Mesenchymal stem cell (in vitro differentiated cells and primary cell): ENCODE results near the gene USP6NL. TPM values are rescaled to one million over a fixed set of nuclear protein-coding genes. Genes with fewer than 3 reads are reported as not detected.

Experiments
- DNase-seq: peaks from one replicate; pipeline ENCODE4 v3.0.0-alpha.2; 2013
- H2AFZ ChIP-seq: one replicate; pipeline ENCODE4 v1.6.1; 2013; ENCODE audit warnings: low read depth, mild to moderate bottlenecking, control low read depth, inconsistent platforms, low read length, moderate library complexity
- H2AK5ac ChIP-seq: 2 replicates; pipeline ENCODE4 v1.6.1; 2013; ENCODE audit warnings: low read length, moderate library complexity, mild to moderate bottlenecking, inconsistent platforms; ENCODE audit not compliant: severe bottlenecking
- H2BK120ac ChIP-seq: one replicate; pipeline ENCODE4 v1.6.1; 2013; ENCODE audit warnings: low read depth, mild to moderate bottlenecking, inconsistent platforms, low read length, moderate library complexity
- H2BK12ac ChIP-seq, 2 experiments: one replicate each; pipeline ENCODE4 v1.6.1; 2013; ENCODE audit warnings: inconsistent platforms in 2 of 2, low read length in 2 of 2, mild to moderate bottlenecking in 2 of 2, moderate library complexity in 2 of 2, control low read depth in 1 of 2
- H2BK15ac ChIP-seq: one replicate; pipeline ENCODE4 v1.6.1; 2013; ENCODE audit warnings: mild to moderate bottlenecking, low read depth, inconsistent platforms; ENCODE audit not compliant: poor library complexity, severe bottlenecking
- H2BK5ac ChIP-seq: 2 replicates; pipeline ENCODE4 v1.6.1; 2013; ENCODE audit warnings: low read depth, mild to moderate bottlenecking, low read length, control low read depth, inconsistent platforms; ENCODE audit not compliant: poor library complexity, severe bottlenecking
- H3K14ac ChIP-seq, 2 experiments: one replicate each; pipeline ENCODE4 v1.6.1; 2013; ENCODE audit warnings: inconsistent platforms in 2 of 2, low read length in 2 of 2, control low read depth in 1 of 2, mild to moderate bottlenecking in 1 of 2, moderate library complexity in 1 of 2
- H3K18ac ChIP-seq, 2 experiments: one replicate each; pipeline ENCODE4 v1.6.1; 2013; ENCODE audit warnings: inconsistent platforms in 2 of 2, low read length in 2 of 2, control low read depth in 1 of 2, low read depth in 1 of 2, mild to moderate bottlenecking in 1 of 2
- H3K23ac ChIP-seq, 2 experiments: one replicate each; pipeline ENCODE4 v1.6.1; 2013; ENCODE audit warnings: inconsistent platforms in 2 of 2, low read length in 2 of 2, mild to moderate bottlenecking in 2 of 2, moderate library complexity in 2 of 2, control low read depth in 1 of 2
- H3K27ac ChIP-seq: 2 replicates; pipeline ENCODE4 v1.5.1; 2013; ENCODE audit warnings: mild to moderate bottlenecking, moderate library complexity, low read length, control low read depth, inconsistent platforms; ENCODE audit not compliant: poor library complexity, severe bottlenecking
- H3K27me3 ChIP-seq, 2 experiments: 2 replicates each; pipeline versions ENCODE4 v1.6.1 to v1.7.0; 2013; ENCODE audit warnings: low read length in 2 of 2, mild to moderate bottlenecking in 2 of 2, moderate library complexity in 2 of 2, control low read depth in 1 of 2, inconsistent platforms in 1 of 2; ENCODE audit not compliant: control insufficient read depth in 1 of 2, insufficient read depth in 1 of 2
- H3K36me3 ChIP-seq, 2 experiments: 2 replicates each; pipeline versions ENCODE4 v1.6.1 to v1.7.0; 2013; ENCODE audit warnings: low read length in 2 of 2, control low read depth in 1 of 2, inconsistent platforms in 1 of 2, low read depth in 1 of 2, mild to moderate bottlenecking in 1 of 2; ENCODE audit not compliant: insufficient read depth in 2 of 2, control insufficient read depth in 1 of 2
- H3K4ac ChIP-seq, 2 experiments: one replicate each; pipeline ENCODE4 v1.6.1; 2013; ENCODE audit warnings: inconsistent platforms in 2 of 2, low read length in 2 of 2, mild to moderate bottlenecking in 2 of 2, moderate library complexity in 2 of 2, control low read depth in 1 of 2, low read depth in 1 of 2
- H3K4me1 ChIP-seq: 2 replicates; pipeline ENCODE4 v1.6.1; 2013; ENCODE audit warnings: low read depth, low read length, control low read depth; ENCODE audit not compliant: control insufficient read depth, insufficient read depth
- H3K4me2 ChIP-seq: 2 replicates; pipeline ENCODE4 v1.6.1; 2013; ENCODE audit warnings: low read length, mild to moderate bottlenecking, inconsistent platforms; ENCODE audit not compliant: poor library complexity, severe bottlenecking
- H3K4me3 ChIP-seq, 2 experiments: 2 replicates each; pipeline versions ENCODE4 v1.5.1 to v1.7.0; 2013; ENCODE audit warnings: low read length in 2 of 2, mild to moderate bottlenecking in 2 of 2, control low read depth in 1 of 2, low read depth in 1 of 2; ENCODE audit not compliant: insufficient read depth in 1 of 2
- H3K79me1 ChIP-seq: replicated peaks from 2 replicates; pipeline ENCODE4 v1.6.1; 2013; ENCODE audit warnings: mild to moderate bottlenecking, control low read depth, low read length, inconsistent platforms; ENCODE audit not compliant: poor library complexity, severe bottlenecking
- H3K9ac ChIP-seq: 2 replicates; pipeline ENCODE4 v1.7.0; 2013; ENCODE audit warnings: mild to moderate bottlenecking, low read length, moderate library complexity
- H3K9me3 ChIP-seq: 2 replicates; pipeline ENCODE4 v1.7.0; 2013; ENCODE audit warnings: mild to moderate bottlenecking, low read length; ENCODE audit not compliant: control insufficient read depth
- H4K8ac ChIP-seq: one replicate; pipeline ENCODE4 v1.6.1; 2013; ENCODE audit warnings: inconsistent platforms, mild to moderate bottlenecking, low read length, moderate library complexity
- H4K91ac ChIP-seq: one replicate; pipeline ENCODE4 v1.6.1; 2013; ENCODE audit warnings: mild to moderate bottlenecking, low read length, inconsistent platforms
- whole genome bisulfite sequencing: methylation state at CpG from one replicate; pipeline ENCODE4 v1.1.7; 2013; ENCODE audit warnings: mixed read lengths; 5-methylcytosine and 5-hydroxymethylcytosine counted together
- polyA plus RNA-seq, 2 experiments: library from polyadenylated mRNA; stranded (reverse); fragments of 200-250 nt; gene quantifications; one replicate each; pipeline ENCODE4 v1.2.3, GENCODE V29; 2013

Gene USP6NL
- polyA plus RNA-seq (2013, experiment 1 of 2) = 14.0 TPM
- polyA plus RNA-seq (2013, experiment 2 of 2) = 14.2 TPM

DNA sequence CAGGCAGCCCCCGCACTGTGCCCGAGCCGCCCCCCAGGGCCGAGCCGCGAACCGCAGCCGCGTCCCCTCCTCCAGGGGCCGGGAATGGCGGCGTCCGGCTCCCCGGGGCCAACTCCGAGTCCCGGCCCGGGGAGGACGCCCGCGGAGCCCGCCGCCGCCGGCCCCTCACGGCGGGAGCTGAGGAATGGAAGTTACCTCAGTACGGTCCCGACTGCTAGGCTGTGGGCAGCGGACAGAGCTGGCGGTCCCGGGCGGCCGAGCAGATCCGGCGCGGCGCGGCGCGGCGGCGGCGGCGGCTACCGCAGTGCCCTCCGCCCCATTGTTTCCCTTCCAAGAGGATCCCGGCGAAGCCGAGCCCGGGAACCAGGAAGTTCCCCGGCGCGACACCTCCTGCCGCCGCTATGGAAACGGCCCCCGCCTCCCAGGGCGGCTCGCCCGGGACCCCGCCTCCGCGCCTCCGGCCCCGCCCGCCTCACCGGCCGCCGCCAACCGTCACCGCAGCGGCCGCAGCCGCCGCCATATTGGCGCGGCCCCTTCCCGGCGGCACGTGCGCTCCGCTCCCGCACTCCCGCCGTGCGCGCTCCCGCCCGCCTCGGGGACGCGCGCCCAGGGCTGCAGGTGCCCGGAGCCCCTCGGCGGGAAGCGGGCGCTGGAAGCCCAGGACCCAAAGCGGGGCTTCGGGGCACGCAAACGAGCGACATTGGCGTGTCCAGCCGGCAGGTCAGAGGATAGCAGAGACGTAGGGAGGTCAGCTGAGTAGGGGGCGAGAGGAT is at the start of gene USP6NL:
Gene USP6NL (minus strand): TSS at position 403 of the 773 bp plus-strand sequence. CDS start 14,016 bp downstream, outside the sequence.
- H2BK120ac ChIP-seq = peak within 1 kb of the TSS; percentile 90
- H3K9me3 ChIP-seq = no peaks in the 10 kb centered on the region
- H3K4me3 ChIP-seq = peak within 1 kb of the TSS; percentile 93 to 94
- no peaks in the 10 kb centered on the region for H3K36me3 ChIP-seq
- peak within 1 kb of the TSS; percentile 92 to 97 for H3K18ac ChIP-seq
- no peaks in the 10 kb centered on the region for H3K27me3 ChIP-seq
- peak within 1 kb of the TSS in 1 of 2 experiments; percentile 83 for H2BK12ac ChIP-seq
- peak within 1 kb of the TSS in 1 of 2 experiments; percentile 73 for H3K14ac ChIP-seq
- peak within 1 kb of the TSS; percentile 39 for H2BK5ac ChIP-seq
- H3K4me2 ChIP-seq = peak within 1 kb of the TSS; percentile 88
- H2AFZ ChIP-seq = peak within 1 kb of the TSS; percentile 98
- peak within 1 kb of the TSS in 1 of 2 experiments; percentile 77 for H3K23ac ChIP-seq
- H3K4me1 ChIP-seq = peaks cover 11% of the 10 kb centered on the region
- H3K9ac ChIP-seq = peak within 1 kb of the TSS; percentile 87
- H4K91ac ChIP-seq = peak within 1 kb of the TSS; percentile 95
- peaks cover 9% of the 10 kb centered on the region for H3K79me1 ChIP-seq
- H4K8ac ChIP-seq = peak within 1 kb of the TSS; percentile 98
- H2AK5ac ChIP-seq = no peak within 1 kb of the TSS
- no peak within 1 kb of the TSS for H3K27ac ChIP-seq
- peak; percentile 87 for DNase-seq
- WGBS = under 1% methylated on average over 79 of the region's 107 CpGs
- H2BK15ac ChIP-seq = peak within 1 kb of the TSS; percentile 93
- peak within 1 kb of the TSS; percentile 71 to 82 for H3K4ac ChIP-seq

DNA sequence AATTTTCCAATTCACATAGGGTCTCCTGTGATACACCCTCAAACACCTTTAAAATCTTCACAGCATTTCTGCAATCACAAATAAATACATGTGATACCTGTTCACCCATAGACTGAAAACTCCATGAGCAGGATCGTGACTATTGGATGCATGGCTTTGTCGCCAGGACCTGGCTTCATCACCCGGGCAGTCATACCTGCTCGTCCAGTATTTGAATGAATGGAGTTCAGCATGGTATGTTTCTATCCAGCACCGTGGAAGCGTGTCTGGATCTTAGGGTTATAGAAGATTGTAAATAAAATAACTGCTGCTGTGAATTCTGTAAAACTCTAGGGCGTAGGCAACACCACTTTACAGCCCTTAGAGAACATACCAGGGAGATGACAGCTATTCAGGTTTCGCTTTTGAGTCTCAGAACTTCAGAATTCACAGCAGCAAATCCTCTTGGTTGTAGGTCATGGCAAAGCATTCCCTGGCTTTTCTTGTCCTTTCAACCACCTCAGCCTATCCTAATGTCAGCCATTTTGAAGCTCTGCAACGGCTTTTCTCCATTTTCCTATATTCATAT is 47.4 kb upstream of the USP6NL start:
- Histone ChIP-seq H2AK5ac (no peak overlapping the region), H3K27me3 (peaks cover 0 to 22% of the 10 kb centered on the region in 2 experiments), H3K9ac (no peak overlapping the region), H3K36me3 (no peaks in the 10 kb centered on the region), H3K4me3 (no peak overlapping the region), H2BK5ac (no peak overlapping the region), H3K27ac (no peak overlapping the region), H3K14ac (no peak overlapping the region), H2BK15ac (no peak overlapping the region), H3K4me1 (no peaks in the 10 kb centered on the region), H3K23ac (no peak overlapping the region), H2BK120ac (no peak overlapping the region), H3K79me1 (no peaks in the 10 kb centered on the region), H2AFZ (no peak overlapping the region), H3K4ac (no peak overlapping the region), H2BK12ac (no peak overlapping the region), H3K9me3 (no peaks in the 10 kb centered on the region), H4K91ac (no peak overlapping the region), H3K18ac (no peak overlapping the region), H3K4me2 (no peak overlapping the region), H4K8ac (no peak overlapping the region)
- no peak for DNase-seq
- 90% methylated on average over 9 of the region's 9 CpGs for WGBS

DNA sequence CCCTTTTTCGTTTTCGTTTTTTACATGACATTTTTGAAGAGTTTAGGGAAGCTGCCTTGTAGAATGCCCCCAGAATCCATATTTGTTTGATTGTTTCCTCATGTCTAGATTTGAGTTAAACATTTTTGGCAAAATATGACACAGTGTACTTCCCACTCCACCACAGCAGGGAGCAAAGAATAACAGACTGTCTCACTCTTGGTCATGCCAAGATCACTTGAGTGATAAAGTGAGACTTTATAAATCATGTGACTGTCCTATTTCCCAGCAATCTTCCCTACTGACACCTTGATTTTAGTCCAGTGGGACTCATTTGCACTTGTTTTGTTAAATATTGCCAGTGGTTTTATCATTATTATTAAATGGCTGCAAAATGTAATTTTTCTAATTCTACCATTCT is 44.4 kb upstream of the USP6NL start:
- Histone ChIP-seq H2AK5ac (no peak overlapping the region), H2BK5ac (no peak overlapping the region)
- WGBS = no CpG with 5 or more reads among the region's 2 CpGs

DNA sequence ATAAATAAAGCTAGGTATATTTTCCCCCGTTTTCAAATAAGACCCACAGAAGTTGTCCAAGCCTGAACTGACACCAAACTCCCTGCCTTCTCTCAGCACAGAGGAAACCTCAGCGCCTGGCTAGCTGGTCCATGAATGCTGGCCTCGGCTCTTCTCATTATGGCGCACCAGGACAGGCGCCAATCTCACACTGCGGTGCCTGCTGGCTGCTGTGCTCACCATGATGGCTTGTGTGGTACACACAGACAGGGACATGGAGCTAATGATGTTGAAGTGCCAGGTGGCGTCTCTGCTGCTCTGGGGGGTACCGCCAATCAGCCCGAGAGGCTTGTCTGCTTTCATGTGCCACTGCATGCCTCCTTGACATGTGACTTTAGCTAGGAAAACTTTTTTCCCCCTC is 43.2 kb upstream of the USP6NL start:
- H3K23ac ChIP-seq = no peak overlapping the region
- H2BK12ac ChIP-seq = no peak overlapping the region
- no peak overlapping the region for H3K9ac ChIP-seq
- peak overlapping the region; percentile 73 for H2AFZ ChIP-seq
- H3K4me1 ChIP-seq = no peaks in the 10 kb centered on the region
- no peaks in the 10 kb centered on the region for H3K9me3 ChIP-seq
- no peaks in the 10 kb centered on the region for H3K79me1 ChIP-seq
- no peak overlapping the region for H4K91ac ChIP-seq
- H2AK5ac ChIP-seq = no peak overlapping the region
- WGBS = 94% methylated on average over 9 of the region's 9 CpGs
- H2BK15ac ChIP-seq = no peak overlapping the region
- peaks cover 0 to 13% of the 10 kb centered on the region in 2 experiments for H3K27me3 ChIP-seq
- H3K27ac ChIP-seq = no peak overlapping the region
- H3K4me3 ChIP-seq = no peak overlapping the region
- no peak overlapping the region for H2BK5ac ChIP-seq
- no peak overlapping the region for H4K8ac ChIP-seq
- no peak overlapping the region for H2BK120ac ChIP-seq
- no peak for DNase-seq
- no peak overlapping the region for H3K4ac ChIP-seq
- H3K18ac ChIP-seq = peak overlapping the region in 1 of 2 experiments; percentile 34
- H3K14ac ChIP-seq = peak overlapping the region in 1 of 2 experiments; percentile 63
- no peaks in the 10 kb centered on the region for H3K36me3 ChIP-seq
- H3K4me2 ChIP-seq = no peak overlapping the region

More for the DNA sequence above, 44.4 kb upstream of the USP6NL start:
- Histone ChIP-seq H3K9ac (no peak overlapping the region), H3K23ac (no peak overlapping the region), H2AFZ (no peak overlapping the region), H4K91ac (no peak overlapping the region), H2BK15ac (no peak overlapping the region), H3K4ac (no peak overlapping the region), H3K36me3 (no peaks in the 10 kb centered on the region), H3K27ac (no peak overlapping the region), H3K79me1 (no peaks in the 10 kb centered on the region), H3K18ac (no peak overlapping the region), H3K14ac (no peak overlapping the region), H3K4me2 (no peak overlapping the region), H3K4me1 (no peaks in the 10 kb centered on the region), H3K9me3 (no peaks in the 10 kb centered on the region), H3K27me3 (peaks cover 0 to 19% of the 10 kb centered on the region in 2 experiments), H3K4me3 (no peak overlapping the region), H2BK120ac (no peak overlapping the region), H2BK12ac (no peak overlapping the region), H4K8ac (no peak overlapping the region)
- DNase-seq = no peak
